D721Med (cell line): ENCODE data around the gene PDE4A.
A peak's percentile ranks its signal among the peaks of the same experiment; 100 is the strongest.

Source experiments
- DNase-seq: peaks from one replicate; pipeline ENCODE4 v3.0.0; 2011; ENCODE audit warnings: low spot score; ENCODE audit not compliant: insufficient read length
- FAIRE-seq: peaks from 2 replicates; lab custom pipeline; 2011; peaks lifted over from hg19 to GRCh38; lab: Jason Lieb, UNC
- TF ChIP-seq, protein P1 (sequence below): IDR thresholded peaks from 2 replicates; pipeline ENCODE4 v1.5.1; 2012; ENCODE audit warnings: mild to moderate bottlenecking, control low read depth; ENCODE audit not compliant: insufficient read depth; ENCODE audit errors: missing control alignments

PDE4A gene

GRCh38 chr19:10468133-10468532, 47.8 kb downstream of the PDE4A start:
- FAIRE-seq (no peak), DNase-seq (peak; percentile 10)
- TF ChIP-seq, protein P1, sequence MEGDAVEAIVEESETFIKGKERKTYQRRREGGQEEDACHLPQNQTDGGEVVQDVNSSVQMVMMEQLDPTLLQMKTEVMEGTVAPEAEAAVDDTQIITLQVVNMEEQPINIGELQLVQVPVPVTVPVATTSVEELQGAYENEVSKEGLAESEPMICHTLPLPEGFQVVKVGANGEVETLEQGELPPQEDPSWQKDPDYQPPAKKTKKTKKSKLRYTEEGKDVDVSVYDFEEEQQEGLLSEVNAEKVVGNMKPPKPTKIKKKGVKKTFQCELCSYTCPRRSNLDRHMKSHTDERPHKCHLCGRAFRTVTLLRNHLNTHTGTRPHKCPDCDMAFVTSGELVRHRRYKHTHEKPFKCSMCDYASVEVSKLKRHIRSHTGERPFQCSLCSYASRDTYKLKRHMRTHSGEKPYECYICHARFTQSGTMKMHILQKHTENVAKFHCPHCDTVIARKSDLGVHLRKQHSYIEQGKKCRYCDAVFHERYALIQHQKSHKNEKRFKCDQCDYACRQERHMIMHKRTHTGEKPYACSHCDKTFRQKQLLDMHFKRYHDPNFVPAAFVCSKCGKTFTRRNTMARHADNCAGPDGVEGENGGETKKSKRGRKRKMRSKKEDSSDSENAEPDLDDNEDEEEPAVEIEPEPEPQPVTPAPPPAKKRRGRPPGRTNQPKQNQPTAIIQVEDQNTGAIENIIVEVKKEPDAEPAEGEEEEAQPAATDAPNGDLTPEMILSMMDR, result no peak

DNA sequence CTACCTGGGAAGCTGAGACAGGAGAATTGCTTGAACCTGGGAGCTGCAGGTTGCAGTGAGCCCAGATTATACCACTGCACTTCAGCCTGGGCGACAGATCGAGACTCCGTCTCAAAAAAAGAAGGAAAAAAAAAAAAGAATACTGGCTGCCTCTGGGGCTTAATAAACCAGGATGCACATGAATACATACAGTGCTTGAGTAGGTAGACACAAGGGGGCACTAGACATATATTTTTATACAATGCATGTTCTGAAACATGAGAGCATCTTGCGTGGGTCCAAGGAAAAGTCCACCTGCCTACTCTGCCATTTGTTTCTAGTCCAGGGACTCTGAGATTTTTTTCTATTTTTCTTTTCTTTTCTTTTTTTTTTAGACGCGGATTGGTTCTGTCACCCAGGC, 51.6 kb downstream of the PDE4A start:
- TF ChIP-seq, protein P1, result peak; percentile 41
- no peak for DNase-seq
- FAIRE-seq, result no peak

DNA sequence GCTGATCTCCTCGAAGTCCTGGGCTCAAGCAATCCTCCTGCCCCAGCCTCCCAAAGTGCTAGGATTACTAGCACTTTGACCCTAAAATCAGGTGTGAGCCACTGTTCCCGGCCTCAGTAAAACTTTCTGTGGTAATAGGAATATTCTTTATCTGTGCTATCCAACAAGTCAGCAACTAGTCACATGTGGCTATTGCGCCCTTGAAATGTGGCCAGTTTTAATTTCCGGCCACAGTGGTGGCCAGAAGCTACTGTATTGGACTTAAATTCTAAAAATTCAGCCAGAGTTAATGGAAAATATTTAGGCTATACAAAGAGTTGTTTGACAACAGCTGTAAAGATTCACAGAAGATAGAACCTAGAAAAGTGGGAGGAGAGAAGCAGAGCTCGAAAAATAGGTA, 52.9 kb downstream of the PDE4A start:
- DNase-seq (no peak), FAIRE-seq (no peak)
- TF ChIP-seq, protein P1, result no peak

DNA sequence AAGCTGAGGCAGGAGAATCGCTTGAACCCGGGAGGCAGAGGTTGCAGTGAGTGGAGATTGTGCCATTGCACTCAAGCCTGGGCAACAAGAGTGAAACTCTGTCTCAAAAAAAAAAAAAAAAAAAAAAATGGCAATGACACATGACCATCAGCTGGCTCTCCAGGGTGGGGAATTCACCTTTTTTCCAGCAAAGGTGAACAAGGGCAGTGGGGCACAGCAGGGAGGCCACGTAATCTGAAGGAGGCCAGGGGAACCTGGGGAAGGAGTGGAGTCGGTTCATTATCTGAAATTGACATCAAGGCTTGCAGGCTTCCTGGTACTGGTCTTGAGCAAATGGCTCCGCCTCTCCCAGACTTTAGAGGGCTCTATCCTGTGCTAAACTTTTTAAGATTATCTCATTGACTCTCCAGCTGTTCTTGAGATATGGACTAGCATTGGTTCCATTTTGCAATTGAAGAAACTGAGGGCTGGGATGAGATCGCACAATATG, 54.7 kb downstream of the PDE4A start:
- no peak for FAIRE-seq
- DNase-seq, result no peak
- TF ChIP-seq, protein P1, result no peak

GRCh38 chr19:10478476-10478875, 58.1 kb downstream of the PDE4A start:
- no peak for DNase-seq
- no peak for FAIRE-seq
- TF ChIP-seq, protein P1, result no peak

GRCh38 chr19:10478903-10479384, 58.6 kb downstream of the PDE4A start:
- DNase-seq (no peak), FAIRE-seq (no peak)
- TF ChIP-seq, protein P1, result peak; percentile 43

GRCh38 chr19:10486551-10486950, 66.2 kb downstream of the PDE4A start:
- FAIRE-seq, result no peak
- TF ChIP-seq, protein P1, result no peak
- no peak for DNase-seq
